ENCODE results near the gene FNDC3A.

DNA sequence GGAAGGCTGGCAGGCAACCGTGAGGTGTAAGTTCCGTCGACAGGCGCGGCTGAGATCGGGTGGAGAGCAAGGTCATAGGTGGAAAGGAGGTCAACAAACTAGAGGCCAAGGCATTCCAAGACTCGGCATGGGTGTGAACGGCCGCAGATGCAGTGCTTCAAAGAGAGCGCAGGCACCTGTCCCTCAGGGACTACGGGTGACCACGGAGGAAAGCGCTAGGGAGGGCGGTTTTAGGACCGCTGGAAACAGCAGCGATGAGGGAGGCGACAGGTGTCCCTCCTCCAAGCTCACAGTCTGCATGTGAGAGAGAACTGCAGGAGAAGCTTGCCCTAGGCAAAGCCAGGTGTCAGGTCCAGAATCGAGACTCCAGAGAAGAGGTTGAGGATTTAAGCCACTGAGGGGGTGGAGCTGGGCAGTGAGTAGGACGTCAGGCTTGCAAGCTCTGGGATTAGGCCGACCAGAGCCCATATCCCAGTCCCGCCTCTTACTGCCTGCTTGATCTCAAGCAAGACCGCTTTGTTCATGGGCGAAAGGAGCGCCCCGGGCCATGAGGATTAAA is 242.9 kb downstream of the FNDC3A start:
- TF ChIP-seq, protein P1, sequence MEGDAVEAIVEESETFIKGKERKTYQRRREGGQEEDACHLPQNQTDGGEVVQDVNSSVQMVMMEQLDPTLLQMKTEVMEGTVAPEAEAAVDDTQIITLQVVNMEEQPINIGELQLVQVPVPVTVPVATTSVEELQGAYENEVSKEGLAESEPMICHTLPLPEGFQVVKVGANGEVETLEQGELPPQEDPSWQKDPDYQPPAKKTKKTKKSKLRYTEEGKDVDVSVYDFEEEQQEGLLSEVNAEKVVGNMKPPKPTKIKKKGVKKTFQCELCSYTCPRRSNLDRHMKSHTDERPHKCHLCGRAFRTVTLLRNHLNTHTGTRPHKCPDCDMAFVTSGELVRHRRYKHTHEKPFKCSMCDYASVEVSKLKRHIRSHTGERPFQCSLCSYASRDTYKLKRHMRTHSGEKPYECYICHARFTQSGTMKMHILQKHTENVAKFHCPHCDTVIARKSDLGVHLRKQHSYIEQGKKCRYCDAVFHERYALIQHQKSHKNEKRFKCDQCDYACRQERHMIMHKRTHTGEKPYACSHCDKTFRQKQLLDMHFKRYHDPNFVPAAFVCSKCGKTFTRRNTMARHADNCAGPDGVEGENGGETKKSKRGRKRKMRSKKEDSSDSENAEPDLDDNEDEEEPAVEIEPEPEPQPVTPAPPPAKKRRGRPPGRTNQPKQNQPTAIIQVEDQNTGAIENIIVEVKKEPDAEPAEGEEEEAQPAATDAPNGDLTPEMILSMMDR (IDR thresholded peaks at IDR 0.05; ENCODE audit: low read length): no peak
- TF ChIP-seq EZH2 (optimal IDR thresholded peaks at IDR 0.05; ENCODE audit: low read depth, low read length): no peak

Measured in MM.1S (cell line).